ENCODE measurements around the gene PRLHR. TPM values are rescaled to one million over a fixed set of nuclear protein-coding genes. Genes with fewer than 3 reads are reported as not detected.

PRLHR gene
- total and polyA plus RNA-seq, 9 donors: 0.06 to 0.57 (median 0.14) TPM; not detected in 5

DNA sequence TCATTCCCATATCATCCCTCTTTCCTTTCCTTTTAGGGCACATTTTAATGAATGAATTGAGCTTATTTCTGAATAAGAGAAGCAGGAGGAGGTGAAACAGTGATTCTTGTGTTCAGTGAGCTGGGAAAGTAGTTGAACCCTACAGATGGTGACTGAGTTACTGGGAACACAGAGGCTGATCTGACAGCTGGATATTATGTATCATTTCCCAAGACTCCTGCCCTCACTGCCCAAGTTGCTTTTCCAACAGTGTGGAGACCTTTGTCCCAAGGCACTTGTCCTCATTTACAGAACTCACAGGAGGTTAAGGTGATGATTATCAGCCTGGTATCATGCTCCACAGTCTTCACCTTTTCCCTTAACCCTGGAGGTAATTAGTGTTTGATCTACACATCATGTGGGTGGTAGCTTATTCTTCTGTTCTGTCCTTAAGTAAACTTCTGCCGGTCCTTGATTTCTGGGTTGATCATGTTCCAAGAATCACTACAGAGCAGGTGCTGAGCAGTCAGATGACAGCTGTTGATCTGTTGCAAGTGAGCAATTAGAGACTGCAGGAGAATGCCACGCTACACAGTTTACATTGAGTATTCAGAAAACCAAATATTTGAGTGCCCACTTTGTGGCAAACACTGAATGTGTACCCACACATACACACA, 2.6 kb downstream of the PRLHR start:
- no peak for DNase-seq
- Histone ChIP-seq H3K27me3 (no peaks in the 10 kb centered on the region), H3K27ac (no peak overlapping the region), H3K4me3 (no peak overlapping the region), H3K4me1 (ENCODE audit: insufficient read depth) (peaks cover 3% of the 10 kb centered on the region), H3K36me3 (no peaks in the 10 kb centered on the region), H3K9me3 (peaks cover 0 to 7% of the 10 kb centered on the region in 2 donors)
- no peak for TF ChIP-seq EP300 (IDR thresholded peaks at IDR 0.05)
- TF ChIP-seq CTCF (IDR thresholded peaks at IDR 0.05): no peak
- TF ChIP-seq POLR2A (IDR thresholded peaks at IDR 0.05): no peak
- 66 to 79% (median 67%) methylated on average over 2 of the region's 2 CpGs for WGBS, 3 donors
- intact Hi-C loops (cut with DNase I): no loop called here

DNA sequence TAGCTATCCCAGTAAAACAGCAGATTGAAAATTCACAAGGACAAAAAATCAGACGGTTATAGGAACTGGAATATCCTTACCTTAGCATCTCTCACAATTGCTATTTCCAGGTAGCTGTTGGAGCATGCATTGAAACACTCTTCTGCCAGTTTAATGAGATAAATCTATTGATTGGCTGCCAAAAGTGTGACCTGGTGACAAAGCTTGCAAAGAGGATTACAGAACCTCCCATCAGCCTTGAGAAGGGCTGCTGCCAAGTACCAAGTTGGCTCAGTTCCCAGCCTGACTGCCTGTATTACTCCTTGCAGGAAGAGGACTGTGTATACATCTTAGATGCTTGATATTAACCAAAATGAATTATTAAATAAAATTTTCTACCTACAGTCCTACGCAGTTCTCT, 5.1 kb downstream of the PRLHR start:
- peaks cover 3% of the 10 kb centered on the region for H3K4me1 ChIP-seq (ENCODE audit: insufficient read depth)
- no peak overlapping the region for H3K27ac ChIP-seq
- no peaks in the 10 kb centered on the region for H3K36me3 ChIP-seq
- peak in 1 of 5 donors; percentile 50 for DNase-seq
- WGBS, 3 donors: 11 to 31% (median 25%) methylated on average over 2 of the region's 2 CpGs
- no peak overlapping the region for H3K4me3 ChIP-seq
- peaks cover 0 to 6% of the 10 kb centered on the region in 2 donors for H3K9me3 ChIP-seq
- intact Hi-C loops (cut with DNase I): no loop called here
- H3K27me3 ChIP-seq: no peaks in the 10 kb centered on the region
- TF ChIP-seq POLR2A (IDR thresholded peaks at IDR 0.05) (no peak), CTCF (IDR thresholded peaks at IDR 0.05) (no peak), EP300 (IDR thresholded peaks at IDR 0.05) (no peak)

- intact Hi-C loops (cut with DNase I): no loop called here
- DNase-seq: no peak
Measured at GRCh38 chr10:118587881-118588651, 7.4 kb downstream of the PRLHR start.

GRCh38 chr10:118586911-118587310, 8.5 kb downstream of the PRLHR start:
- intact Hi-C loops (cut with DNase I): no loop called here
- H3K4me3 ChIP-seq: no peak overlapping the region
- H3K4me1 ChIP-seq (ENCODE audit: insufficient read depth): no peaks in the 10 kb centered on the region
- H3K27ac ChIP-seq: no peak overlapping the region
- no peaks in the 10 kb centered on the region for H3K27me3 ChIP-seq
- TF ChIP-seq CTCF (IDR thresholded peaks at IDR 0.05) (no peak), POLR2A (IDR thresholded peaks at IDR 0.05) (no peak), EP300 (IDR thresholded peaks at IDR 0.05) (no peak)
- DNase-seq: no peak
- no peaks in the 10 kb centered on the region for H3K36me3 ChIP-seq
- no peaks in the 10 kb centered on the region for H3K9me3 ChIP-seq

More at GRCh38 chr10:118587881-118588651, 7.4 kb downstream of the PRLHR start:
- Histone ChIP-seq H3K36me3 (no peaks in the 10 kb centered on the region), H3K27ac (no peak overlapping the region), H3K4me3 (no peak overlapping the region), H3K9me3 (no peaks in the 10 kb centered on the region), H3K4me1 (ENCODE audit: insufficient read depth) (no peaks in the 10 kb centered on the region), H3K27me3 (no peaks in the 10 kb centered on the region)
- TF ChIP-seq EP300 (IDR thresholded peaks at IDR 0.05) (no peak), POLR2A (IDR thresholded peaks at IDR 0.05) (no peak), CTCF (IDR thresholded peaks at IDR 0.05) (no peak)
- WGBS, 3 donors: 73 to 75% (median 74%) methylated on average over 16 of the region's 16 CpGs
